GM19395 (cell line): ENCODE data around the gene ZNF79.

Source experiments
- ATAC-seq: cut with Tn5 transposase; IDR thresholded peaks from one replicate; pipeline ENCODE4 v1.9.1; 2021; ENCODE audit warnings: mild to moderate bottlenecking, moderate library complexity; ENCODE audit not compliant: unreplicated experiment

The ZNF79 gene

DNA sequence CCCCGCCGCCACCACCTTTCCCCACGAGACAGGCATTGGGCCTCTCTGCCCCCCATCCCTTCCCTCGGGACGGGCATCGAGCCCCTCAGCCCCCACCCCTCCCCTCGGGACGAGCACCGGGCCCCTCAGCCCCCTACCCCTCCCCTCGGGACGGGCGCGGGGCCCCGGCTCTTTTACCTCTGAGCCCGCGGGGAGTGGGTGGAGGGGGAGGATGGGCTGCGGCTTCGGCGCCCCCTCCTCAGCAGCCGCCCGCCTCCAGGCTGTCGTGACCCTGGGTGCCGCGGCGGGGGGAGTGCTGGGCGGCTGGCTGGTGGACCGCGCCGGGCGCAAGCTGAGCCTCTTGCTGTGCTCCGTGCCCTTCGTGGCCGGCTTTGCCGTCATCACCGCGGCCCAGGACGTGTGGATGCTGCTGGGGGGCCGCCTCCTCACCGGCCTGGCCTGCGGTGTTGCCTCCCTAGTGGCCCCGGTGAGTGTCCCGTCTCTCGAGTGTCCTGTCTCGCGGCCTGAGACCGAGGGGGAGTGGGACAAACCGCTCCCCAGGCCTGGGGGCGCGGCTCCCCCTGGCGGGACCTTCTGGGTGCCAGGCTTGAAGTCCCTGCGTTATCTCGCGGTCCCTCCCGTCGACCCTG lies 26.4 kb upstream of the ZNF79 start:
- no peak for ATAC-seq

DNA sequence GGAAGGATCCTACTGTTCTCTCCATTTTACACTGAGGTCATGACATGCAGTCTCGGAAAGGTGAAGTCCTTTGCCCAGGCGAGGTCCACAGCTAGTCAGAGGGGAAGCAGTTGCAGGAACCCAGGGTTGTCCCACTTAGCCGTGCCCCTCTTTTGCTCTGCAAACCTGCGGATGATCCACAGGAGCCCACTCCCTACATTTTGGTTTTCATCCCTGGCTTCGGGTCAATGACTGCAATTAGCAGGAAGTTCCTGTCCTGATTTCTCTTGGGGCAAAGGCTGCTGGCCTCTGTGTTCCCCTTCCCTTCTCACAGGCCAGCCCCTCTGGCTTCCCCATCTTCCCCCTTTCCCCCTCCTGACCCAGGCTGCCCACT lies 25.9 kb upstream of the ZNF79 start:
- no peak for ATAC-seq

DNA sequence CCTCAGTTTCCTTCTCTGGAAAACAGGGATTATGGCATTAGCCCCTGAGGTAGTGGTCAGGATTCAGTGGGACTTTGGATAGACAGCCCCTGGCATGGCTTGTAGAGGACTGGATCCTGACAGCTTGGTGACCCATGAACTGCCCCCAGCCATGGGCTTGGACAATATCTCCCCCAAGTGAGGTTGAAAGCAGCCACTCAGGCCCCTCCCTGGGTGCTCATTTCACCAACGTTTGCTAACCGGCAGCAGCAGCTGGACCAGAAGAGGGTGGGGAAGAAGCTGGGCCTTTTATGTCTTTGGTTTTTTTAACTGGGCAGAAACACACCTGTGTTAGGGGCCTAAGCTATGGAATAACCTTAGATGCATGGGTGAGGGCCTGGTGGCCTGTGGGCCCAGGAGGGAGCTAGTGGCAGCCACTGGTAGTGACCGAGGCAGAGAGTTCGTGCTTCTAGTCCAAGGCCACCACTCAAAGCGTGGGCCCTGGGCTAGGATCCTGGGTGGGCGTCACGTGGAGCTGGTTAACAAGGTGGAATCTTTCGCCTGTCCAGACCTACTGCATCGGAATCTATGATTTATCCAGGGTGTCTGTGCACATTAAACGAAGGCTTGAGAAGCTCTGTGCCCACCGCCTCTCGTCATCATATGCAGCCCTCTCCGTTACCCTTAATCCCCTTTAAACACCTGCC lies 25.3 kb upstream of the ZNF79 start:
- no peak for ATAC-seq

DNA sequence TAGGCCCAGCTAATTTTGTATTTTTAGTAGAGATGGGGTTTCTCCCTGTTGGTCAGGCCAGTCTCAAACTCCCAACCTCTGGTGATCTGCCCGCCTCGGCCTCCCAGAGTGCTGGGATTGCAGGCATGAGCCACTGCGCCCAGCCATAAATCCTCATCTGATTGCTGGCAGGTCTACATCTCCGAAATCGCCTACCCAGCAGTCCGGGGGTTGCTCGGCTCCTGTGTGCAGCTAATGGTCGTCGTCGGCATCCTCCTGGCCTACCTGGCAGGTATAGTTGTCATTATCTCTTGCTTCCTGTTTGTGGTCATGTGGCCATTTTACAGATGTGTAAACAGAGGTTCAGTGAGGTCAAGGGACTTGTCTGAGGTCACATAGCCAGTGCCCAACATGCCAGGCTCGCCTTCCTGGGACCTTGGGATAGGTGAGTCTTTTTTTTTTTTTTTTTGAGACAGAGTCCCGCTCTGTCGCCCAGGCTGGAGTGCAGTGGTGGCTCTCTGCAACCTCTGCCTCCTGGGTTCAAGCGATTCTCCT lies 24.4 kb upstream of the ZNF79 start:
- ATAC-seq = no peak

DNA sequence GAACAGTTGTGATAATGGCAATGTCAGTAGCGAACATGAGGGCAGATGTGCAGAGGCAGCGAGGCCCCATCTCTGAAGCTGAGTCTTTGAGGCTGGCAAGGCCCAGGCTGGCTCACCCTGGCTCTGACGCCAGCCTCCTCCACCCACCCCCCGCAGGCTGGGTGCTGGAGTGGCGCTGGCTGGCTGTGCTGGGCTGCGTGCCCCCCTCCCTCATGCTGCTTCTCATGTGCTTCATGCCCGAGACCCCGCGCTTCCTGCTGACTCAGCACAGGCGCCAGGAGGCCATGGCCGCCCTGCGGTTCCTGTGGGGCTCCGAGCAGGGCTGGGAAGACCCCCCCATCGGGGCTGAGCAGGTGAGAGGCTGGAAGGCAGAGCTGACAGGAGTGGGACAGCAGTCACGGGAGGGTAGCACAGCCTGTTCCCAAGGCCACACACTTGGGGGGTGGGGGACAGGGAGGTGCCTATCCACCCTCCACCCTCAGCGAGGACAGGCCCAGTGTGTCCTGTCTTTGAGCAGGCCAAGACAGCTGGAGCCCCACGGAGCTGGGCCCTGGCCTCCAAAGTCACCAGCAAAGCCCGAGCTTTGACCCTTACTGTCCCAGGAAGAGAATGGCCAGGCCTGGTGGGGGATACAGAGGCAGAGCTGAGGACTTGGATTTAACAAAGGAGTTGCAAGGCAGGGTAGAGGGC lies 21.6 kb upstream of the ZNF79 start:
- no peak for ATAC-seq

DNA sequence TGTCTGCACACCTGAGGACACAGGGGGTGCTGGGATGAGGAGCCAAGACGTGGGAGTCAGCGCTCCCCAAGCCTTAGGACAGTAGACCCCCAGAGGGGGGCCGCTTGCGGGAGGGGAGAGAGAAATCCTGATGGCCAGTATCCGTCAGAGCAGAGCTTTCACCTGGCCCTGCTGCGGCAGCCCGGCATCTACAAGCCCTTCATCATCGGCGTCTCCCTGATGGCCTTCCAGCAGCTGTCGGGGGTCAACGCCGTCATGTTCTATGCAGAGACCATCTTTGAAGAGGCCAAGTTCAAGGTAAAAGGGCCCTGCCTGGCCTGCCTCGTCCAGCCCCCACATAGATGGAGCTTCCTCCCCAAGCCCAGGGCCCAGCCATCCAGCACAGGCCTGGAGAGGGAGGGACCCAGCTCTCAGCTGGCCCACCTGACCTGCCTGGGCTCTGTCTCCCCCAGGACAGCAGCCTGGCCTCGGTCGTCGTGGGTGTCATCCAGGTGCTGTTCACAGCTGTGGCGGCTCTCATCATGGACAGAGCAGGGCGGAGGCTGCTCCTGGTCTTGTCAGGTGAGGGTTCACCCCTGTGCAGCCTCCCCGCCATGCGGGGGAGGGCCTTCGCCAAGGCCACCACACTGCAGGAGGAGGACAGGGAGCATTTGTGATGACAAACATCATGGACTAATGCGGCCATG lies 20.5 kb upstream of the ZNF79 start:
- no peak for ATAC-seq

DNA sequence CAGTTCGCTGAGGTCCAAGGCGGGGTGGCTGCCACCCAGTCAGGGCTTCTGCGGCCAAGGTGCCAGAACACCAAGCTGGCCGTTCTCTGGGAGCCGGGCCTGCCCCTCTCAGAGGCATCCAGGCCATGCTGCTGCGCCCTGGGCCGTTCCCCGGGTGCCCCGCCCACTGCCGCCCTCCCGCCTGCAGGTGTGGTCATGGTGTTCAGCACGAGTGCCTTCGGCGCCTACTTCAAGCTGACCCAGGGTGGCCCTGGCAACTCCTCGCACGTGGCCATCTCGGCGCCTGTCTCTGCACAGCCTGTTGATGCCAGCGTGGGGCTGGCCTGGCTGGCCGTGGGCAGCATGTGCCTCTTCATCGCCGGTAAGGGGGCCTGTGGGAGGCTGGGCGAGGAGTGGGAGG lies 19.6 kb upstream of the ZNF79 start:
- ATAC-seq = no peak

DNA sequence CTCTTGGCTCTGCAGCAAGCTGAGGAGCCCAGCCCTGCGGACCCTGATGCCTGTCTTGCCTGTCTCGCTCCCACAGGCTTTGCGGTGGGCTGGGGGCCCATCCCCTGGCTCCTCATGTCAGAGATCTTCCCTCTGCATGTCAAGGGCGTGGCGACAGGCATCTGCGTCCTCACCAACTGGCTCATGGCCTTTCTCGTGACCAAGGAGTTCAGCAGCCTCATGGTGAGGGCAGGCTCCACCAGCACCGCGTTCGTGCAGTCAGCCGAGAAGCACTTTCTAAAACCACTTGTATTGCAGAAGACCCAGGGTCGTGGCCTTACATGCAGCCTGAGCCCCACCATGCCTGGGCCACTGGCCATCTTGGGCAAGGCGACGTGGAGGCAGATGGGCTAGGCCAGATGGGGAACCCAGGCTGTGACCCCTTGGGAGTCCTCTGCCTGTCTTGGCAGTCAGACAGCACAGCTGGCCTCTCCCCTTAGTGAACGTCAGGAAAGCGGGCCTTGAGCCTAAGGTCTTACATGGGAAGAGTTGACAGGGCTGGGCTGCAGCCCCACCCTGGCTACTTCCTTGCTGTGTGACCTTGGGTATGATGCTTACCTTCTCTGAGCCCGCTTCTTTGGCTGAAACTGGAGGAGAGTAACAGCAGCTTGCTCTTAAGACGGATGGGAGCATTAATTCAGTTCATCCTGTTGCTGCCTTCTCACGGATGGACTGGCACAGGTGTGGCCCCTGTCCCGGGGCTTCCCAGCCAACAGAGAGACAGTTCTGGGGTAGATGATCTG lies 18.6 kb upstream of the ZNF79 start:
- no peak for ATAC-seq

DNA sequence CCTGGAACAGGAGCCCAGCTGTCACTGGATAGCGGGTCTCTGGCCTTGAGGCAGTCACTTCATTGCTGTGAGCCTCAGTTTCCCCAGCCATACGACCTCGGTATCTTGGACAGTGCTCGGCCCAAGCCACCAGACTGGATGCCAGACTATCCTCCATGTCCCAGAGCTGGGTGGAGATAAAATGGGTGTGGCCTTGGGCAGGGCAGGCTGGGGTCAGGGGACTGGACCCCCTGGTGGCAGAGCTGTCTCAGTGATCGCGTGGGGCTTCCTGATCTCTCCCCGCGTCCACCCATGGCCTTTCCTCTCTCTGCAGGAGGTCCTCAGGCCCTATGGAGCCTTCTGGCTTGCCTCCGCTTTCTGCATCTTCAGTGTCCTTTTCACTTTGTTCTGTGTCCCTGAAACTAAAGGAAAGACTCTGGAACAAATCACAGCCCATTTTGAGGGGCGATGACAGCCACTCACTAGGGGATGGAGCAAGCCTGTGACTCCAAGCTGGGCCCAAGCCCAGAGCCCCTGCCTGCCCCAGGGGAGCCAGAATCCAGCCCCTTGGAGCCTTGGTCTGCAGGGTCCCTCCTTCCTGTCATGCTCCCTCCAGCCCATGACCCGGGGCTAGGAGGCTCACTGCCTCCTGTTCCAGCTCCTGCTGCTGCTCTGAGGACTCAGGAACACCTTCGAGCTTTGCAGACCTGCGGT lies 17.2 kb upstream of the ZNF79 start:
- no peak for ATAC-seq

DNA sequence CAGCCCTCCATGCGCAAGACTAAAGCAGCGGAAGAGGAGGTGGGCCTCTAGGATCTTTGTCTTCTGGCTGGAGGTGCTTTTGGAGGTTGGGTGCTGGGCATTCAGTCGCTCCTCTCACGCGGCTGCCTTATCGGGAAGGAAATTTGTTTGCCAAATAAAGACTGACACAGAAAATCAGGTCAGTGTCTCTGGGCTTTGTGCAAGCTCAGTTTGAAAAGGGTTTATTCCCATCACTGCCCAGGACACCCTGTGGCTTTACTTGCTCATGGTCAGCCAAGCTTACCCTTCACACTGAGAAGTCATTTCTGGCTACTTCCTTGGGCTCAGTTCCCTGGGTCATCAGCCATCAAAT lies 16.7 kb upstream of the ZNF79 start:
- ATAC-seq = no peak

DNA sequence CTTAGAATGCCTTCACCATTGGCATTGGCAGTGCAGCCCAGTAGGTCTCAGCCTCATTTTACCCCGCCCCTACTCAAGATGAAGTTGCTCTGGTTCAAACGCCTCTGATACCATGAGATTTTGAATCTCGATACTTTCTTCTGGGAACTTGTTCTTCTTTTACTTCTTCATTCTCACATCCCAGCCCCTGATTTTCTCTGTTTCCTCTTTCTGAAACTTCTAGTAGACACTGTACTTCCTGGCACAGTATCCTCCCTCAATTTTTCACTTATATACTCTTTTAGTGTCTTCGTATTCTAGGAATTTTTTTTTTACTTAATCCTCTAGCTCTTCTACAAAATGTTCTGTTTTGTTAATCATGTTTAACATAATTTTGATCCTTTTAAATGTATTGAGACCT lies 13.1 kb upstream of the ZNF79 start:
- no peak for ATAC-seq

DNA sequence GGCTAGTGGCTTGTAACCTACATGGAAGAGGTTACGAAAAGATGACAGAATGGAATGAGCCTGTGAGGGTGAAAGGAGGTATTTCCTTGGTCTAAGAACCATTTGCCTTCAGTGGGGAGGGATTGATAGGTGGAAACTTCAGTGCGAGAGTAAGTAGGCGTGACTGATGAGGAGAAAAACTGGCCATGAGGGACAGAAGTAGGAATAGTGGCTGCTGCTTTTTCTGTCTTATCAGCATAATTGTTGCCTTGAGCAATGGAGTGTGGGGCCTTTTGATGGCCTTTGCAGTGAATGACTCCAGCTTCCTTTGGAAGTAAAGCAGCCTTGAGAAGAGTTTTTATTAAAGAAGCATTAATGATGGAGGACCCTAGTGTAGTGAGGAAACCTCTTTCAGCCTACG lies 9.0 kb upstream of the ZNF79 start:
- no peak for ATAC-seq

DNA sequence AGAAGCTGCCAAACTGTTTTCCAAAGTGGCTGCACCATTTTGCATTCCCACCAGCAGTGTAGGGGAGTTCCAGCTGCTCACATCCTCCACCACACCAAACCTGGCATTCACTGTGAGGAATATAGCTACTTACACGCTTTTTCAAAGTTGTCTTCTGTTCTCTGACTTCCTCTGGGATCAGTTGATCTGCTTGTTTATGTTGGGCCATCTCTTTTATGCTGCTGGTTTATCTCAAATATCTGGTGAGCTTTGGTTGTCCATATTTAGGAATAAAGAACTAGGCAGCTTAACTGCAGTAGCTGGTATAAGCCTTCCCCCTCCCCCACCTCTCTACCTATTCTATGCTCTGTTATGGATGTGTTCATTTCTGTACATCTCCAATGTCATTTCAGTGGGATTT lies 8.5 kb upstream of the ZNF79 start:
- no peak for ATAC-seq

DNA sequence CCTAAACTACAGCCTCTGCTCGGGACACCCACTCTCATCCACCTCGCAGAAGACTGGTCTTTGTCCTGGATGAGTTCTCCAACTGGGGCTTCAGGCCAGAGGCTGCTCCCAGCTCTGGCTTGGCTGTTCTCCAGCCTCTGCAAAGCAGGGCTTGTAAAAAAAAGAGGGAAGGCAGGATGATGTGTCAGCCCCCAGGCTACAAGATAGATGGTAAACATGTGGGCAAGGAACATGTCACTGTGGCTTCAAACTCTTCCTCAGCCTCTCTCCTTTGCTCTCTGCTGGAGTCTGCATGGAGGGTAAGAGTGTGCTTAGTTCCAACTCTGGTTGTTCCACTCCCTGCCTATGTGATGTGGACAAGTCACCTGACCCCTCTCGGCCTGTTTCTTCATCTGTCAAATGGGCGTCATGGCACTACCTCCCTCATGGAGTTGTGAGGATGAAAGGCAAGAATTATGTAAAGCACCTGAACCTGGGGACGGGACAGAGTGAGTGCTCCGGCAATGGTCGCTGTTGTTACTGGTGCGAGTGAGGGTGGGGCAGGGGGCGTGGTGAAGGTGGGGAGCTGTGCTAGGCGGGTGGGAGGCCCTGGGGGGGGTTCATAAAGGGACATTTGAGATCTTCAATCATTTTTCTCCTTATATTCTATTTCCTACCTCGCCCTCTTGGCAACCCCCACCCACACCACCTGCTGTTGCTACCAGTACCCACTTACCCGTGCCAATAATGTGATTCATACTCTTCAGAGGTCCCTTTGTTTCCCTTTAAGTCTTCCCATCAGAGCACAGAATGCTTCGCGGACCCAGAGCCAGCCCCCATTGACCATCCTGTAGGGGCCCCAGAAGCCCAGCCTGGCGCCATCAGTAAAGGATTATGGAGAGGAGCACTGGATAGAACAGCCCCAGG lies 6.8 kb upstream of the ZNF79 start:
- ATAC-seq = no peak

DNA sequence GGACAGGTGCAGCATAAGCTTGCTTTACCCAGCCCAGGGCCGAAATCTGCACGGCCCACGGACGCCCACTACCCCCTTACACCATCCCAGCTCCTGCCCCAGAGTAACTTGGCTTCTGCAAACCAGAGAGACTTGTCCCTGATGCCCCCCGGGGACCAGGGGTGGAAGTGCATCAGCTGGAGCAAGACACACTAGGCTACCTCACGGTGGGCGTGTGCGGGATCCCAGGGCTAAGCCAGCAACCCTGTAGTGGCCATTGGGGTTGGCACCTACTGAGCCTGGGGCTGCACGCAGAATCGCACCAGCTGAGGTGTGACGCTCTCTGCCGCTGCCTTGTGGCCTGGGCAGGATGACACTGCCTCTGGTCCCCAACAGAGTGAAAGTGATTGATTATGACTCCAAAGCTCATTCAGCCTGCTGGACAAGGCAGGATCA lies 6.1 kb upstream of the ZNF79 start:
- ATAC-seq = no peak

DNA sequence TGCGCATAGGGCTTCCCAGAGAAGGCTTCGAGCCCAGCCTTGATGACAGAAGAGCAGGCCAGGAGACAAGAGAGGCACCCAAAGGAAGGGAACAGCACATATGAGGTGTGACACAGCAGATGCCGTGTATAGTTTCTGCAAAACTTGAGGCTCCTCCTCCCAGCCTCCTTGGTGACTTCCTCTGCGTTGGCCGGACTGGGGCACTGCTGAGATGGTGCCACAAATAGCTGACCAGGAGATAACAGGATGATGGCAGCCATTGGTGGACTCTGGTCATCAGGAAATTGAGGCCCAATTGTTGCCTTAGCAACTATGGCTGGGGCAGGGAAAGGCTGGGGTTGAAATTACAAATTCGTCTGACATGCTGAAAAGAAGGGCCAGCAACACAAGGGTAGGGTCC lies 4.8 kb upstream of the ZNF79 start:
- no peak for ATAC-seq

DNA sequence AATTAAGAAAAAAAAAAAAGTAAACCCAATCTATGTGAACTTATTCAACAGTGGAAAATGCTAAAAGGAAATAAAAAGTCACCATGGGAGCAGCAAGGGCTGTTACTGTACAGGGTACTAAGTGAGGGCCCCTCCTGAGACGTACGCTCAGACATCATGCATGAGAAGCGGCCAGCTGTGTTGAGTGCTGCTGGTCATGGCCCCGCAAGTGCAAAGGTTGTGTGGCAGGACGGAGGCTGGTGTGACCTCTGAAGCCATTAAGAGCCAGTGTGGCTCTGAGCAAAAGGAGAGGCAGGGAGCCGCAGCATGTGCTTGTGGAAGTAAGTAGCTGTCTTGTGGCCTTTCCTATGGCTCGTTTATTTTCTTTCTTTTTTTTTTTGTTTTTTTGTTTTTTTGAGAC lies 3.1 kb upstream of the ZNF79 start:
- no peak for ATAC-seq

DNA sequence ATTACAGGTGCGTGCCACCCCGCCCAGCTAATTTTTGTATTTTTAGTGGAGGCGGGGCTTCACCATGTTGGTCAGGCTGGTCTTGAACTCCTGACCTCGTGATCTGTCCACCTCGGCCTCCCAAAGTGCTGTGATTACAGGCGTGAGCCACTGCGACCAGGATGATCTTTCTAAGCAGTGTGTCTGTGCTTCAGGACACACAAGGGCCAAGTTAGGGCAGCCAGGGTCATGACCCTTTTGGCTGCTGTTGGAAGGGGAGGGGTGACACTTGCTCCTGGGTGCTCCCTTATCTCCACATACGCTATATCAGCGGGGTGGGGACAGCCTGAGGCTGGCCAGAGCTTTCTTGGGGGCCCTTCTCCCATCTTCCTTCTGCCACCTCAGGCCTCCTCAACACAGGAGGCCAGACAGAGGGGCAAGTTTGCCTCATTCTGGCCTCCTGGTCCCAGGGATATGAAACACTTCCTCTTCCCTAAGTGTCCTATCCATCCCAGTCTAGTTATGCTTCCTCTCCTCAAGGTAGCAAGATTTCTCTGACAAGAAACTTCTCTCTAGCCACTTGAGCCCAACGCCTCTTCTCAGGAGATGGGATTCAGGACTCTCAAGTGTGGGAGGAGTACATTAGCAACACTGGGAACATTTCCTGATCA lies 1.9 kb upstream of the ZNF79 start:
- no peak for ATAC-seq

DNA sequence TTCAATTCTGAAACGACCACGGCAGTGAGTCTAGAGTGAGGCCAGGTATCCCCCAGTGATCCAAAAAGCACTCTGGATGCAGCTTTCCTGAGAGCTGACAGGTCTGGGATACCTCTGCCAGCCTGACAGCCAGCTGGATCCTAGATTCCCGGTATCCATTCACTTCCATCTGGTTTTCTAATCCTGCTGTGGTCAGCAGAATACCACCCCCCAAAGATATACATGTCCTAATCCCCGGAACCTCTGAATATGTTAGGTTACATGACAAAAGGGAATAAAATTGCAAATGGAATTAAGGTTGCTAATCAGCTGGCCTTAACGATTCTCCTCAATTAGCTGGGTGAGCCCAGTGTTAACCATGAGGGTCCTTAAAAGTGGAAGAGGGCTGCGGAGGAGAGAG lies 1.4 kb upstream of the ZNF79 start:
- ATAC-seq = no peak
